K562 (cell line): ENCODE data around the gene HMCN2. TPM values are rescaled to one million over a fixed set of nuclear protein-coding genes. Genes with fewer than 3 reads are reported as not detected.

ENCODE experiments used
- ASH1L ChIP-seq: fragments of 450-650 bp; IDR thresholded peaks from 2 replicates; pipeline ENCODE4 v1.6.1; 2018; ENCODE audit warnings: borderline replicate concordance, mild to moderate bottlenecking, low read depth; ENCODE audit not compliant: partially characterized antibody
- CEBPB ChIP-seq: fragments of 450-650 bp; IDR thresholded peaks from 2 replicates; pipeline ENCODE4 v1.6.1; 2016; ENCODE audit warnings: missing genetic modification characterization, missing compliant biosample characterization
- CGGBP1 ChIP-seq: fragments of 250-450 bp; sonication (Bioruptor Pico); IDR thresholded peaks from 2 replicates; pipeline ENCODE4 v1.9.0; 2021; ENCODE audit warnings: mild to moderate bottlenecking
- DPF2 ChIP-seq: fragments of 450-650 bp; IDR thresholded peaks from 2 replicates; pipeline ENCODE4 v1.6.1; 2016
- FOSL1 ChIP-seq: fragments of 200-800 bp; sonication (Bioruptor generic); conservative IDR thresholded peaks from 2 replicates; pipeline ENCODE4 v1.6.1; 2016; ENCODE audit warnings: missing genetic modification characterization, missing compliant biosample characterization
- FOXA1 ChIP-seq: fragments of 450-650 bp; IDR thresholded peaks from 2 replicates; pipeline ENCODE4 v1.6.1; 2016; ENCODE audit warnings: mild to moderate bottlenecking, borderline replicate concordance
- FOXJ2 ChIP-seq: fragments of 200-800 bp; sonication (Bioruptor generic); IDR thresholded peaks from 2 replicates; pipeline ENCODE4 v1.6.1; 2016; ENCODE audit warnings: missing genetic modification characterization, missing compliant biosample characterization
- GATA2 ChIP-seq: sonication (generic); formaldehyde crosslinking; IDR thresholded peaks from 2 replicates; pipeline ENCODE4 v1.4.0; 2020; ENCODE audit warnings: mild to moderate bottlenecking, missing genetic modification reagents
- MAZ ChIP-seq, 2 experiments: fragments of 450-650 bp in 1 of 2; sonication (generic) in 1 of 2; formaldehyde crosslinking; IDR thresholded peaks in 1 of 2; conservative IDR thresholded peaks in 1 of 2; 2 replicates each; pipeline versions ENCODE4 v1.4.0 to v1.5.0; 2020; ENCODE audit warnings: mild to moderate bottlenecking in 1 of 2, missing genetic modification reagents in 1 of 2
- MCM2 ChIP-seq: fragments of 450-650 bp; IDR thresholded peaks from 2 replicates; pipeline ENCODE4 v1.6.1; 2017; ENCODE audit warnings: low read depth, mild to moderate bottlenecking
- SMARCB1 ChIP-seq: IDR thresholded peaks from 2 replicates; pipeline ENCODE4 v1.6.1; 2011; ENCODE audit warnings: improper control_type of control experiment, low read depth; ENCODE audit not compliant: insufficient read length
- SPI1 ChIP-seq: IDR thresholded peaks from 2 replicates; pipeline ENCODE4 v1.6.1; 2011; ENCODE audit warnings: low read depth, low read length, control low read depth, borderline replicate concordance
- TEAD2 ChIP-seq: fragments of 450-650 bp; IDR thresholded peaks from 2 replicates; pipeline ENCODE4 v1.6.1; 2016; ENCODE audit warnings: missing genetic modification characterization, control low read depth, missing compliant biosample characterization
- ZBED1 ChIP-seq: IDR thresholded peaks from 2 replicates; pipeline ENCODE4 v1.6.1; 2014
- ZBTB12 ChIP-seq: fragments of 250-450 bp; sonication (Bioruptor Pico); IDR thresholded peaks from 2 replicates; pipeline ENCODE4 v1.4.0; 2020
- ZBTB7A ChIP-seq: IDR thresholded peaks from 2 replicates; pipeline ENCODE4 v1.6.1; 2011; ENCODE audit warnings: low read depth, mild to moderate bottlenecking, low read length, moderate library complexity, borderline replicate concordance; ENCODE audit not compliant: control insufficient read depth
- ZNF384 ChIP-seq: IDR thresholded peaks from 2 replicates; pipeline ENCODE4 v1.6.1; 2012; ENCODE audit warnings: low read depth, low read length, improper control_type of control experiment
- polyA plus RNA-seq, 8 experiments: library from polyadenylated mRNA; depleted of rRNA in 4 of 8; stranded (reverse) in 5 of 8; unstranded in 3 of 8; fragments of >200 nt; fragmentation: Nextera tagmentation in 2 of 8; fragmentation: Illumina TruSeq in 1 of 8; extraction: Ambion mirVana in 2 of 8; extraction: Trizol in 1 of 8; gene quantifications; 2 replicates each; pipeline versions ENCODE4 v1.2.1 to v1.2.3, GENCODE V29; 2011 to 2014; ENCODE audit warnings: inconsistent platforms in 1 of 8, missing spikeins in 1 of 8
- total RNA-seq, 7 experiments: library from RNA; depleted of rRNA in 6 of 7; stranded (reverse); fragments of >200 nt in 6 of 7; fragmentation: Illumina TruSeq in 2 of 7; extraction: Trizol in 2 of 7; gene quantifications; 2 replicates each; pipeline versions ENCODE4 v1.2.1 to v1.2.3, GENCODE V29; 2011 to 2021; ENCODE audit warnings: low replicate concordance in 1 of 7
- TF ChIP-seq, protein P1 (sequence below): fragments of 200-400 bp; formaldehyde crosslinking; IDR thresholded peaks from 2 replicates; pipeline ENCODE4 v1.6.1; 2017; ENCODE audit warnings: mild to moderate bottlenecking, low read depth, low read length, moderate library complexity
- TF ChIP-seq, protein P2 (sequence below): fragments of 450-650 bp; IDR thresholded peaks from one replicate; pipeline ENCODE4 v1.6.1; 2018; ENCODE audit warnings: mild to moderate bottlenecking, moderate library complexity; ENCODE audit not compliant: partially characterized antibody
- TF ChIP-seq, protein P3 (sequence below): sonication (generic); formaldehyde crosslinking; IDR thresholded peaks from 2 replicates; pipeline ENCODE4 v1.8.0; 2022; ENCODE audit warnings: missing genetic modification reagents, mild to moderate bottlenecking, borderline replicate concordance
- TF ChIP-seq, protein P4 (sequence below): fragments of 450-650 bp; IDR thresholded peaks from 2 replicates; pipeline ENCODE4 v1.6.1; 2016; ENCODE audit warnings: antibody characterized with exemption

The HMCN2 gene
- total and polyA plus RNA-seq, 9 of the 15 experiments (the other 6 are each of a cell fraction or from before 2014, with no cell fraction given): 0.01 TPM; not detected in 8

DNA sequence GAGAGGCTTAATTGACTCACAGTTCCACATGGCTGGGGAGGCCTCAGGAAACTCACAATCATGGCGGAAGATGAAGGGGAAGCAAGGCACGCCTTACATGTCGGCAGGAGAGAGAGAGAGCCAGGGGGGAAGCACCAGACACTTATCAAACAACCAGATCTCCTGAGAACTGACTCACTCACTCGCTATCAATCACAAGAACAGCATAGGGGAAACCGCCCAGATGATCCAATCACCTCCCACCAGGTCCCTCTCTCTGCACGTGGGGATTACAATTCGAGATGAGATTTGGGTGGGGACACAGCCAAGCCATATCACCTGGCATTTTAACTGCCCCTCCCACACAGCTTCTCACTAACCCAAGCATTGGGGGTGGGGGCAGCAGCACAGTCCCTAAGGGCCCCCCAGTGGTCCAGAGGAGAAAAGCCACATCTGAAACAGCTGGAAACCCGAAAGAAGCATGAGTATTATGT lies 103.1 kb downstream of the HMCN2 start (continued):
- TF ChIP-seq, protein P1, sequence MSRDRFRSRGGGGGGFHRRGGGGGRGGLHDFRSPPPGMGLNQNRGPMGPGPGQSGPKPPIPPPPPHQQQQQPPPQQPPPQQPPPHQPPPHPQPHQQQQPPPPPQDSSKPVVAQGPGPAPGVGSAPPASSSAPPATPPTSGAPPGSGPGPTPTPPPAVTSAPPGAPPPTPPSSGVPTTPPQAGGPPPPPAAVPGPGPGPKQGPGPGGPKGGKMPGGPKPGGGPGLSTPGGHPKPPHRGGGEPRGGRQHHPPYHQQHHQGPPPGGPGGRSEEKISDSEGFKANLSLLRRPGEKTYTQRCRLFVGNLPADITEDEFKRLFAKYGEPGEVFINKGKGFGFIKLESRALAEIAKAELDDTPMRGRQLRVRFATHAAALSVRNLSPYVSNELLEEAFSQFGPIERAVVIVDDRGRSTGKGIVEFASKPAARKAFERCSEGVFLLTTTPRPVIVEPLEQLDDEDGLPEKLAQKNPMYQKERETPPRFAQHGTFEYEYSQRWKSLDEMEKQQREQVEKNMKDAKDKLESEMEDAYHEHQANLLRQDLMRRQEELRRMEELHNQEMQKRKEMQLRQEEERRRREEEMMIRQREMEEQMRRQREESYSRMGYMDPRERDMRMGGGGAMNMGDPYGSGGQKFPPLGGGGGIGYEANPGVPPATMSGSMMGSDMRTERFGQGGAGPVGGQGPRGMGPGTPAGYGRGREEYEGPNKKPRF: no peak
- TF ChIP-seq ZNF384: no peak
- no peak for TF ChIP-seq CGGBP1 (CRISPR knock-in tag)
- no peak for TF ChIP-seq TEAD2
- no peak for TF ChIP-seq MCM2
- TF ChIP-seq GATA2 (CRISPR knock-in tag): 0 out of 2 replicates have a peak, but pooled peaks have one; percentile 29
- no peak for TF ChIP-seq MAZ (CRISPR knock-in tag; conservative IDR thresholded peaks at IDR 0.05 in 1 of 2, IDR thresholded peaks at IDR 0.05 in 1 of 2)
- no peak for TF ChIP-seq ZBTB7A
- no peak for TF ChIP-seq ZBTB12 (CRISPR knock-in tag)
- TF ChIP-seq SPI1: no peak
- TF ChIP-seq DPF2: peak; percentile 78
- TF ChIP-seq, protein P2, sequence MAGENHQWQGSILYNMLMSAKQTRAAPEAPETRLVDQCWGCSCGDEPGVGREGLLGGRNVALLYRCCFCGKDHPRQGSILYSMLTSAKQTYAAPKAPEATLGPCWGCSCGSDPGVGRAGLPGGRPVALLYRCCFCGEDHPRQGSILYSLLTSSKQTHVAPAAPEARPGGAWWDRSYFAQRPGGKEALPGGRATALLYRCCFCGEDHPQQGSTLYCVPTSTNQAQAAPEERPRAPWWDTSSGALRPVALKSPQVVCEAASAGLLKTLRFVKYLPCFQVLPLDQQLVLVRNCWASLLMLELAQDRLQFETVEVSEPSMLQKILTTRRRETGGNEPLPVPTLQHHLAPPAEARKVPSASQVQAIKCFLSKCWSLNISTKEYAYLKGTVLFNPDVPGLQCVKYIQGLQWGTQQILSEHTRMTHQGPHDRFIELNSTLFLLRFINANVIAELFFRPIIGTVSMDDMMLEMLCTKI: no peak
- no peak for TF ChIP-seq FOXJ2 (tag)
- TF ChIP-seq FOXA1: no peak
- TF ChIP-seq FOSL1 (tag): peak; percentile 66
- TF ChIP-seq ASH1L: no peak
- TF ChIP-seq SMARCB1: no peak
- no peak for TF ChIP-seq CEBPB (tag)
- TF ChIP-seq, protein P3, sequence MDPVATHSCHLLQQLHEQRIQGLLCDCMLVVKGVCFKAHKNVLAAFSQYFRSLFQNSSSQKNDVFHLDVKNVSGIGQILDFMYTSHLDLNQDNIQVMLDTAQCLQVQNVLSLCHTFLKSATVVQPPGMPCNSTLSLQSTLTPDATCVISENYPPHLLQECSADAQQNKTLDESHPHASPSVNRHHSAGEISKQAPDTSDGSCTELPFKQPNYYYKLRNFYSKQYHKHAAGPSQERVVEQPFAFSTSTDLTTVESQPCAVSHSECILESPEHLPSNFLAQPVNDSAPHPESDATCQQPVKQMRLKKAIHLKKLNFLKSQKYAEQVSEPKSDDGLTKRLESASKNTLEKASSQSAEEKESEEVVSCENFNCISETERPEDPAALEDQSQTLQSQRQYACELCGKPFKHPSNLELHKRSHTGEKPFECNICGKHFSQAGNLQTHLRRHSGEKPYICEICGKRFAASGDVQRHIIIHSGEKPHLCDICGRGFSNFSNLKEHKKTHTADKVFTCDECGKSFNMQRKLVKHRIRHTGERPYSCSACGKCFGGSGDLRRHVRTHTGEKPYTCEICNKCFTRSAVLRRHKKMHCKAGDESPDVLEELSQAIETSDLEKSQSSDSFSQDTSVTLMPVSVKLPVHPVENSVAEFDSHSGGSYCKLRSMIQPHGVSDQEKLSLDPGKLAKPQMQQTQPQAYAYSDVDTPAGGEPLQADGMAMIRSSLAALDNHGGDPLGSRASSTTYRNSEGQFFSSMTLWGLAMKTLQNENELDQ (CRISPR knock-in tag): no peak
- TF ChIP-seq, protein P4, sequence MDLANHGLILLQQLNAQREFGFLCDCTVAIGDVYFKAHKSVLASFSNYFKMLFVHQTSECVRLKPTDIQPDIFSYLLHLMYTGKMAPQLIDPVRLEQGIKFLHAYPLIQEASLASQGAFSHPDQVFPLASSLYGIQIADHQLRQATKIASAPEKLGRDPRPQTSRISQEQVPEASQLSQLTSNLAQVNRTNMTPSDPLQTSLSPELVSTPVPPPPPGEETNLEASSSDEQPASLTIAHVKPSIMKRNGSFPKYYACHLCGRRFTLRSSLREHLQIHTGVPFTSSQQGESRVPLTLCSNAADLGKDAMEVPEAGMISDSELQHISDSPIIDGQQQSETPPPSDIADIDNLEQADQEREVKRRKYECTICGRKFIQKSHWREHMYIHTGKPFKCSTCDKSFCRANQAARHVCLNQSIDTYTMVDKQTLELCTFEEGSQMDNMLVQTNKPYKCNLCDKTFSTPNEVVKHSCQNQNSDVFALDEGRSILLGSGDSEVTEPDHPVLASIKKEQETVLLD: no peak
- TF ChIP-seq ZBED1: no peak
